NCI-H446 treated with DMSO at 0.1 percent for 48 hours (cell line): ENCODE data around the gene CASZ1.

Experiments used
- DNase-seq: peaks from one replicate; lab custom pipeline; 2025; lab: John Stamatoyannopoulos, UW

Gene CASZ1

GRCh38 chr1:10685808-10686403, 110.5 kb downstream of the CASZ1 start:
- no peak for DNase-seq

- DNase-seq: no peak
Measured at GRCh38 chr1:10685196-10685807, 111.1 kb downstream of the CASZ1 start.

- DNase-seq: no peak
Measured at GRCh38 chr1:10684221-10684620, 112.2 kb downstream of the CASZ1 start.

- DNase-seq: no peak
Measured at GRCh38 chr1:10682449-10683309, 113.8 kb downstream of the CASZ1 start.

GRCh38 chr1:10682108-10682445, 114.4 kb downstream of the CASZ1 start:
- no peak for DNase-seq

GRCh38 chr1:10681296-10682107, 114.9 kb downstream of the CASZ1 start:
- DNase-seq: no peak

- no peak for DNase-seq
Measured at GRCh38 chr1:10680487-10680886, 116.0 kb downstream of the CASZ1 start.

GRCh38 chr1:10679496-10680220, 116.8 kb downstream of the CASZ1 start:
- DNase-seq: peak; percentile 27

- DNase-seq: no peak
Measured at GRCh38 chr1:10678852-10679251, 117.6 kb downstream of the CASZ1 start.

- no peak for DNase-seq
Measured at GRCh38 chr1:10678402-10678801, 118.0 kb downstream of the CASZ1 start.

- DNase-seq: no peak
Measured at GRCh38 chr1:10677491-10678391, 118.7 kb downstream of the CASZ1 start.

GRCh38 chr1:10676963-10677362, 119.5 kb downstream of the CASZ1 start:
- DNase-seq: no peak

- DNase-seq: no peak
Measured at GRCh38 chr1:10675813-10676212, 120.6 kb downstream of the CASZ1 start.

- no peak for DNase-seq
Measured at GRCh38 chr1:10674700-10675609, 121.5 kb downstream of the CASZ1 start.

GRCh38 chr1:10674222-10674621, 122.2 kb downstream of the CASZ1 start:
- DNase-seq: no peak

- DNase-seq: no peak
Measured at GRCh38 chr1:10673109-10673711, 123.2 kb downstream of the CASZ1 start.

GRCh38 chr1:10672343-10673050, 123.9 kb downstream of the CASZ1 start:
- DNase-seq: no peak

GRCh38 chr1:10671622-10672342, 124.7 kb downstream of the CASZ1 start:
- DNase-seq: no peak
